ENCODE measurements around the gene TTLL7.

The TTLL7 gene

DNA sequence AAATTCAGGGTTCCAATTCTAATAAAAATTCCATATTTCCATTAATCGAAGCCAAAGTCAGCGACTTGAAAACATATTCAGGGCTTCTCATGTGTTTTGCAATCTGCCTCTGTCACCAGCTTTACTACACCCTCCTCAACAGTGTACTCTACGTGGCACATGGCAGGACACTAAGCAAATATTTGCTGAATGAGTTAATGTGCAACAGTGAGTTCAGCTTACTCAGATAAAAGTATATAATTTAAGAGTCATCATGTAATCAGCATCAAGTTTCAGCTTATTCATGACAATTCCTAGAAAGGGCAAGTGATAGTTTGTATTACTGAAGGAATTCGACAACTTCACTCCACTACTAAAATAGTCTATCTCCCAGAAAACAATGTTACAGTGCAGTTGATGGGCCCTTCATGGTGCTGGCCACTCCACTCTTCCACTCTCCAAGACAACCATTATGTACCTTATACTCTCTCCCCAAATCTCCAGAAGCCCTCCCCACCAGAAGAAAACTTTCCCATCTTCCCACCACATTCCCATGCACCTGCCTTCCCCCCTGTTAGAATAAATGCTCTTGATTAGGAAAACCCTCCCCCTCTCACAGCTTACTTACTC lies 97.3 kb downstream of the TTLL7 start:
- no peaks in the 10 kb centered on the region for H3K9me3 ChIP-seq (replicated peaks; ENCODE audit: insufficient read depth, low read length)
- no peak overlapping the region for H3K4me3 ChIP-seq (ENCODE audit: low read length)
- H3F3A ChIP-seq (ENCODE audit: insufficient read depth, low read length) = no peaks in the 10 kb centered on the region
- H3K9ac ChIP-seq (ENCODE audit: low read length) = no peak overlapping the region
- no peak overlapping the region for H3K4me2 ChIP-seq (ENCODE audit: low read depth, low read length)
- no peaks in the 10 kb centered on the region for H3K27me3 ChIP-seq (replicated peaks; ENCODE audit: insufficient read depth, low read length)
- H3K4me1 ChIP-seq (ENCODE audit: low read length) = no peaks in the 10 kb centered on the region
- no peak overlapping the region for H2AFZ ChIP-seq (ENCODE audit: low read length)
- H3K27ac ChIP-seq (ENCODE audit: low read length) = no peak overlapping the region
- TF ChIP-seq CTCF (IDR thresholded peaks at IDR 0.05; ENCODE audit: low read length) (no peak), EZH2phosphoT487 (IDR thresholded peaks at IDR 0.05; ENCODE audit: low read length) (no peak), EZH2 (optimal IDR thresholded peaks at IDR 0.05; ENCODE audit: low read depth, low read length) (no peak)
- H4K20me1 ChIP-seq (ENCODE audit: insufficient read depth, low read length) = no peaks in the 10 kb centered on the region
- H3K36me3 ChIP-seq (replicated peaks; ENCODE audit: insufficient read depth, low read length) = no peaks in the 10 kb centered on the region
- no peak for DNase-seq
- H3K9me2 ChIP-seq (replicated peaks; ENCODE audit: insufficient read depth, low read length) = no peaks in the 10 kb centered on the region
- no peaks in the 10 kb centered on the region for H3K79me2 ChIP-seq (ENCODE audit: low read length)

- Histone ChIP-seq H2AFZ (ENCODE audit: low read length) (no peak overlapping the region), H3K4me3 (ENCODE audit: low read length) (no peak overlapping the region), H3K9me2 (replicated peaks; ENCODE audit: insufficient read depth, low read length) (no peaks in the 10 kb centered on the region), H3F3A (ENCODE audit: insufficient read depth, low read length) (no peaks in the 10 kb centered on the region), H3K79me2 (ENCODE audit: low read length) (no peaks in the 10 kb centered on the region), H3K9ac (ENCODE audit: low read length) (no peak overlapping the region), H4K20me1 (ENCODE audit: insufficient read depth, low read length) (no peaks in the 10 kb centered on the region), H3K9me3 (replicated peaks; ENCODE audit: insufficient read depth, low read length) (no peaks in the 10 kb centered on the region), H3K4me1 (ENCODE audit: low read length) (no peaks in the 10 kb centered on the region), H3K27ac (ENCODE audit: low read length) (no peak overlapping the region), H3K27me3 (replicated peaks; ENCODE audit: insufficient read depth, low read length) (no peaks in the 10 kb centered on the region), H3K4me2 (ENCODE audit: low read depth, low read length) (no peak overlapping the region), H3K36me3 (replicated peaks; ENCODE audit: insufficient read depth, low read length) (no peaks in the 10 kb centered on the region)
- no peak for DNase-seq
- TF ChIP-seq EZH2 (optimal IDR thresholded peaks at IDR 0.05; ENCODE audit: low read depth, low read length) (no peak), CTCF (IDR thresholded peaks at IDR 0.05; ENCODE audit: low read length) (no peak), EZH2phosphoT487 (IDR thresholded peaks at IDR 0.05; ENCODE audit: low read length) (no peak)
These were observed 98.4 kb downstream of the TTLL7 start for GRCh38 chr1:83900524-83900923.

DNA sequence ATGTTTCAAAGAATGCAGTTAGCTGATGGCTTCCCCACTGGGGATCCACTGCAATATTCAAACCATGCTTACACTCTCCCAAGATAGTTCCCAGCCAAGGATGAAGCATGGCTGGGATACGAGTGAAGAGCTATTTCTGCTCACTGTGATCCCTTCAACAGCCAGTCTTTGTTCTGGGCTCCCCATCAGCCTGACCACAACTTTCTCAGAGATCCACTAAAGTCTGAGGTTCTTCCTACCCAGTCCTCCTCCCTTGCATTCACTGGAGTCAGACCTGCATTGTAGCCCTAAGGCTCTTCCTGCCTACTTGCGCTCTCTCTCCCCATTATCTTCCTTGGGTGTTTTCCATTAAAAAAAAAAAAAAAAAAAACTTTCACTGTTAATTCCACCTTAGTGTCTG lies 101.4 kb downstream of the TTLL7 start:
- DNase-seq = no peak
- no peaks in the 10 kb centered on the region for H4K20me1 ChIP-seq (ENCODE audit: insufficient read depth, low read length)
- no peaks in the 10 kb centered on the region for H3K4me1 ChIP-seq (ENCODE audit: low read length)
- no peak overlapping the region for H3K4me2 ChIP-seq (ENCODE audit: low read depth, low read length)
- H3K79me2 ChIP-seq (ENCODE audit: low read length) = no peaks in the 10 kb centered on the region
- TF ChIP-seq EZH2 (optimal IDR thresholded peaks at IDR 0.05; ENCODE audit: low read depth, low read length) (no peak), CTCF (IDR thresholded peaks at IDR 0.05; ENCODE audit: low read length) (no peak), EZH2phosphoT487 (IDR thresholded peaks at IDR 0.05; ENCODE audit: low read length) (no peak)
- H3K4me3 ChIP-seq (ENCODE audit: low read length) = no peak overlapping the region
- no peak overlapping the region for H3K27ac ChIP-seq (ENCODE audit: low read length)
- no peak overlapping the region for H3K9ac ChIP-seq (ENCODE audit: low read length)
- H3F3A ChIP-seq (ENCODE audit: insufficient read depth, low read length) = no peaks in the 10 kb centered on the region
- H2AFZ ChIP-seq (ENCODE audit: low read length) = no peak overlapping the region
- no peaks in the 10 kb centered on the region for H3K9me2 ChIP-seq (replicated peaks; ENCODE audit: insufficient read depth, low read length)
- no peaks in the 10 kb centered on the region for H3K27me3 ChIP-seq (replicated peaks; ENCODE audit: insufficient read depth, low read length)
- no peaks in the 10 kb centered on the region for H3K9me3 ChIP-seq (replicated peaks; ENCODE audit: insufficient read depth, low read length)
- H3K36me3 ChIP-seq (replicated peaks; ENCODE audit: insufficient read depth, low read length) = no peaks in the 10 kb centered on the region
